ENCODE data around the gene NRXN3. TPM values are rescaled to one million over a fixed set of nuclear protein-coding genes. Genes with fewer than 3 reads are reported as not detected.

Gene NRXN3
- total RNA-seq, 1 donor from 2014 or later = 1.6 TPM

DNA sequence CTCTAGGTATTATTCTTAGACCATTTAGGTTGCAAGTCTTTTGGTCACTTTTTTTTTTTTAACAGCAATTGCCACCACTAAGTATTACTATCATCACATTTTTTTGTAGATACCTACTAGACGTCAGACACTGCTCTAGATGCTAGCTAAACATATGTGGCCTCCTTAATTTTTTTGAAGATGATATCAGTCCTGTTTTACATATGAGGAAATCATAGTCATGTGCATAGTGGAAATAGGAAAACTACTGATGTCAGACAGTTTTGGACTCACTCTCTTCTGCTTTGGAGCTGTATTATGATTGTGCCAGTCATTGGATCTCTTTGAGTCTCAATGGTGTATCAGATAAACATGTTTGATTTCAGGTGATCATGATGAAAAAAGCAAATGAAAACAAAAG lies 1736.8 kb downstream of the NRXN3 start:
- no peak for DNase-seq (ENCODE audit: low read depth)
- H3K36me3 ChIP-seq (ENCODE audit: control insufficient read depth, insufficient read depth, low read length) = no peaks in the 10 kb centered on the region
- TF ChIP-seq, protein P1, sequence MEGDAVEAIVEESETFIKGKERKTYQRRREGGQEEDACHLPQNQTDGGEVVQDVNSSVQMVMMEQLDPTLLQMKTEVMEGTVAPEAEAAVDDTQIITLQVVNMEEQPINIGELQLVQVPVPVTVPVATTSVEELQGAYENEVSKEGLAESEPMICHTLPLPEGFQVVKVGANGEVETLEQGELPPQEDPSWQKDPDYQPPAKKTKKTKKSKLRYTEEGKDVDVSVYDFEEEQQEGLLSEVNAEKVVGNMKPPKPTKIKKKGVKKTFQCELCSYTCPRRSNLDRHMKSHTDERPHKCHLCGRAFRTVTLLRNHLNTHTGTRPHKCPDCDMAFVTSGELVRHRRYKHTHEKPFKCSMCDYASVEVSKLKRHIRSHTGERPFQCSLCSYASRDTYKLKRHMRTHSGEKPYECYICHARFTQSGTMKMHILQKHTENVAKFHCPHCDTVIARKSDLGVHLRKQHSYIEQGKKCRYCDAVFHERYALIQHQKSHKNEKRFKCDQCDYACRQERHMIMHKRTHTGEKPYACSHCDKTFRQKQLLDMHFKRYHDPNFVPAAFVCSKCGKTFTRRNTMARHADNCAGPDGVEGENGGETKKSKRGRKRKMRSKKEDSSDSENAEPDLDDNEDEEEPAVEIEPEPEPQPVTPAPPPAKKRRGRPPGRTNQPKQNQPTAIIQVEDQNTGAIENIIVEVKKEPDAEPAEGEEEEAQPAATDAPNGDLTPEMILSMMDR (IDR thresholded peaks at IDR 0.05; ENCODE audit: insufficient read depth, low read length, poor library complexity, severe bottlenecking) = no peak

DNA sequence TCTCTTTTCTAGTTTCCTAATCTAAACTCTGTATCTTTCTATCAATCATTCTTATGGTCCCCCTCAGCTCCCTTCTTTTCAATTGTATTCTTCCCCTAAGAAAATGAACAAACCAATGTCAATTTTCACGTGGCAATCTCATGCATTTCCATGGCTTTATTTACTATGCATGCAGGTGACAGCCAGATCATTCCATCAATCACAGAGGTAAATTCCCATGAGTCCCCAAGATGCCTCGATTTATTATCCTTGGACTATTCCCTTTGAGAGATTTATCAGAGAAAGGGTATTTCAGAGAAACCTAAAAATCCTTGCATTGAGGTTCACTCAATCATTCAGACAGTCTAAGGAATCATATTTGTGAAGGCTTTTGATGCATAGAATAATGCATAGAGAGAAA lies 1739.9 kb downstream of the NRXN3 start:
- no peaks in the 10 kb centered on the region for H3K36me3 ChIP-seq (ENCODE audit: control insufficient read depth, insufficient read depth, low read length)
- H3K27me3 ChIP-seq (ENCODE audit: control insufficient read depth, insufficient read depth, low read length) = no peaks in the 10 kb centered on the region
- no peak for DNase-seq (ENCODE audit: low read depth)
- TF ChIP-seq, protein P1 (IDR thresholded peaks at IDR 0.05; ENCODE audit: insufficient read depth, low read length, poor library complexity, severe bottlenecking) = no peak
- H3K4me3 ChIP-seq (ENCODE audit: low read depth, low read length) = no peak overlapping the region

More for the DNA sequence above, 1736.8 kb downstream of the NRXN3 start:
- H3K27me3 ChIP-seq (ENCODE audit: control insufficient read depth, insufficient read depth, low read length) = no peaks in the 10 kb centered on the region
- no peak overlapping the region for H3K4me3 ChIP-seq (ENCODE audit: low read depth, low read length)

DNA sequence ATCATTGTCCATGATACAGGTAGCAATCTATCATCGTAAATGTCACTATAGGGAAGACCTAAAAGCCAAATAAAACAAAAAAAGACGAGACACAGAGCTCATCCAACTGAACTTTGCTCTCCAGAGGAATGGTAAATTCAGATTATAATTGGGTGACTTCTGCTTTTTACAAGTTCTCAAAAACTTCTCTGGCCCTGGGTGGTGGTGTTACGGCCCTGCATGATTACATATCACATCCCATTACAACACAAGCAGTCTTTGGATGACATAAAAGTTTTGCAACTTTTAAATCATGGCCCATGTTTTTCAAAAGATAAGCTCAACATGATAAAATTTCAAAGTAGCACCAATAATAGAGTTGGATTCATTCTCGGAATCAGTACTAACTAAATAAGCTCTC lies 1741.6 kb downstream of the NRXN3 start:
- no peak for DNase-seq (ENCODE audit: low read depth)
- H3K36me3 ChIP-seq (ENCODE audit: control insufficient read depth, insufficient read depth, low read length) = no peaks in the 10 kb centered on the region

DNA sequence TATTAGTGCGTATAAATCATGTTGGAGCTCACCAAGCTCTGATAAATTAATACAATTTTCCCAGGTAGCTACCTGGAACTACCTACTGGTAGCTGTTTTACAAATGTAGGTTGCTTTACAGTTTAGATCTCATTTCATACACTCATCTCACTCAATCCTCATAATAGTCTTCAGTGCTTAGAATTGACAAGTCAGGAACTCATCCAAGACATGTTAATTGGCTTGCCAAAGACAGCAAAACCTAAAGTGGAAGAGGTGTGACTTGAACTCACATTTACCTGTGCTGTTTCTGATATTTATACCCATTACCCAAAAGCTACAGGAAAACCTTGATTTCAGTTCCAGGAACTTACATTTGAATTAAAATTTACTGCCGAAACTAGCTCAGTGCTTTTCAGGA lies 1744.4 kb downstream of the NRXN3 start:
- Histone ChIP-seq H3K27me3 (ENCODE audit: control insufficient read depth, insufficient read depth, low read length) (no peaks in the 10 kb centered on the region), H3K4me3 (ENCODE audit: low read depth, low read length) (no peak overlapping the region), H3K36me3 (ENCODE audit: control insufficient read depth, insufficient read depth, low read length) (no peaks in the 10 kb centered on the region)
- DNase-seq (ENCODE audit: low read depth) = no peak
- TF ChIP-seq, protein P1 (IDR thresholded peaks at IDR 0.05; ENCODE audit: insufficient read depth, low read length, poor library complexity, severe bottlenecking) = no peak

More for the DNA sequence above, 1741.6 kb downstream of the NRXN3 start:
- no peak overlapping the region for H3K4me3 ChIP-seq (ENCODE audit: low read depth, low read length)
- H3K27me3 ChIP-seq (ENCODE audit: control insufficient read depth, insufficient read depth, low read length) = no peaks in the 10 kb centered on the region
- TF ChIP-seq, protein P1 (IDR thresholded peaks at IDR 0.05; ENCODE audit: insufficient read depth, low read length, poor library complexity, severe bottlenecking) = no peak

DNA sequence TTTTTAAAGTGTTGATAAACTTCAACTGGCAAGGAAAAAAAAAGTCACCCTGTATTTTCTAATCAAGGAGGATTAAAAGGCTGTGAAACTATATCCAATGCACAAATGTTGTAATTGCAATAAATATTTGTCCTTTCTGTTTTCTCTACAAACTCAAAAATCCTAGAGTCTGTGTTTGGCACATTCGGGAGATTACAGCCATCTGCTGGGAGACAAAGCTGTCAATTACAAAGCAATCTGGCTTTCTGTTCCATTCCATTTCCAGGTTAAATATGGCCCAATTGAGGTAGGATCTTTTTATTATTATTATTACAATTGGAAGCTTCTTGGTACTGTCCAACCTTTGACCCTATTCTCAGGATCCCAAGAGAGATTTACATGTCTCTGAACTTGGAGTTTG lies 1745.2 kb downstream of the NRXN3 start:
- H3K27me3 ChIP-seq (ENCODE audit: control insufficient read depth, insufficient read depth, low read length) = no peaks in the 10 kb centered on the region
- TF ChIP-seq, protein P1 (IDR thresholded peaks at IDR 0.05; ENCODE audit: insufficient read depth, low read length, poor library complexity, severe bottlenecking) = no peak
- no peak overlapping the region for H3K4me3 ChIP-seq (ENCODE audit: low read depth, low read length)
- no peak for DNase-seq (ENCODE audit: low read depth)
- H3K36me3 ChIP-seq (ENCODE audit: control insufficient read depth, insufficient read depth, low read length) = no peaks in the 10 kb centered on the region

DNA sequence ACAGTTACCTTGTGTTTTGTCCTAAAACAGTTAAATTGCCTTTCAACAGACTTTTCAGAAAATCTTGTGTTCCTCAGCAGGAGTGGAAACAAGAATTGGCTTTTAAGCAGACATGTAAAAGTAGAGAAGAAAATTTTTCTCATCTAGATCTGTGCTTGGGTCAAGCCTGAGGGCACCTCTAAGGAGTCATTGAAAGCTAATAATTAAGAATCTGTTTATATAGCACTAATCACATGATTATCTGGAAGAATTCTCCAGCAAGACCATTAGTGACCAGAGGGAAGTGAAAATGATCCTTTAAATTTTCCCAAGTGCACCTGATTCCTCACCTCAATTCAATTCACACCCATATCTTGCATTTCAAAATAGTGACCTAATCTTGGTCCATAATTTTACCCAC lies 1746.1 kb downstream of the NRXN3 start:
- DNase-seq (ENCODE audit: low read depth) = no peak
- H3K36me3 ChIP-seq (ENCODE audit: control insufficient read depth, insufficient read depth, low read length) = no peaks in the 10 kb centered on the region
- TF ChIP-seq, protein P1 (IDR thresholded peaks at IDR 0.05; ENCODE audit: insufficient read depth, low read length, poor library complexity, severe bottlenecking) = no peak
- no peaks in the 10 kb centered on the region for H3K27me3 ChIP-seq (ENCODE audit: control insufficient read depth, insufficient read depth, low read length)
- no peak overlapping the region for H3K4me3 ChIP-seq (ENCODE audit: low read depth, low read length)
